H54 (cell line): ENCODE data around the gene CELSR1.
A peak's percentile ranks its signal among the peaks of the same experiment; 100 is the strongest.

Source experiments
- DNase-seq: peaks from one replicate; pipeline ENCODE4 v3.0.0; 2011; ENCODE audit warnings: low spot score, mixed read lengths; ENCODE audit not compliant: insufficient read length
- FAIRE-seq: peaks from 3 replicates; lab custom pipeline; 2011; peaks lifted over from hg19 to GRCh38; lab: Jason Lieb, UNC
- POLR2A ChIP-seq: IDR thresholded peaks from 2 replicates; pipeline ENCODE4 v1.6.1; 2011; ENCODE audit warnings: low read depth, mild to moderate bottlenecking, low read length

The CELSR1 gene

DNA sequence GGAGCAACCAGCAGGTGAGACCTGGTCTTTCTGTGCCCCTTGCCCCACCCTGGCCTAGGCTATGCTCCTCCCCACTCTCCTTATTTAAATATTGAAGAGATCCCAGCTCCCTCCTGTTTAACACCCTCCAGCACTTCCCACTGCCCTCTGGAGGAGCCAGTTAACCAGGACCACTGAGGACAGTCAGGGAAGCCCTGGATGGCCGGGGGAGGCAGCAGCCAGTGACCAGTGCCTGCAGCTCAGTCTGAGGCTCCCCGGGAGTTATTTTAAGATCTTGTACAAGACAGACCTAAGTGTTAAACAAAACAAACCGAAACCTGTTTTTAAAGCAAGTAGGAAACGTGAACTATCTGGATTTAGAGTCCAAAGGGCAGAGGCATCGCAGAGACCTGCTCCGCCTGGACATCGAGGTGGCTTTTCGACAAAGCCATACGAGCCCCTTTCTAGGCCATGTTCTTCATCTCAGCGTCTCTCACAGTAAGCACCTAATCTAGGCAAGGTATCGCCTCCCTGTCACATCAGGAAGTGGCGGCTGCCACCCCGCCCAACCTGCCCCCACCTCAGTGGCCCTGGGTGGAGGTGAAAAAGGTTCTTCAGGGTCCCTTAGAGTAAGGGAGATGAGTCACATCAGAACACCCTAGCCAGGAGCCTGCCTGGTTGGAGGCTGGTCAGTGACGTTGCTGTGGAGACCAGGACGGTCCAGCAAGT lies 166.7 kb downstream of the CELSR1 start:
- DNase-seq (no peak), FAIRE-seq (no peak)
- TF ChIP-seq POLR2A, result no peak

DNA sequence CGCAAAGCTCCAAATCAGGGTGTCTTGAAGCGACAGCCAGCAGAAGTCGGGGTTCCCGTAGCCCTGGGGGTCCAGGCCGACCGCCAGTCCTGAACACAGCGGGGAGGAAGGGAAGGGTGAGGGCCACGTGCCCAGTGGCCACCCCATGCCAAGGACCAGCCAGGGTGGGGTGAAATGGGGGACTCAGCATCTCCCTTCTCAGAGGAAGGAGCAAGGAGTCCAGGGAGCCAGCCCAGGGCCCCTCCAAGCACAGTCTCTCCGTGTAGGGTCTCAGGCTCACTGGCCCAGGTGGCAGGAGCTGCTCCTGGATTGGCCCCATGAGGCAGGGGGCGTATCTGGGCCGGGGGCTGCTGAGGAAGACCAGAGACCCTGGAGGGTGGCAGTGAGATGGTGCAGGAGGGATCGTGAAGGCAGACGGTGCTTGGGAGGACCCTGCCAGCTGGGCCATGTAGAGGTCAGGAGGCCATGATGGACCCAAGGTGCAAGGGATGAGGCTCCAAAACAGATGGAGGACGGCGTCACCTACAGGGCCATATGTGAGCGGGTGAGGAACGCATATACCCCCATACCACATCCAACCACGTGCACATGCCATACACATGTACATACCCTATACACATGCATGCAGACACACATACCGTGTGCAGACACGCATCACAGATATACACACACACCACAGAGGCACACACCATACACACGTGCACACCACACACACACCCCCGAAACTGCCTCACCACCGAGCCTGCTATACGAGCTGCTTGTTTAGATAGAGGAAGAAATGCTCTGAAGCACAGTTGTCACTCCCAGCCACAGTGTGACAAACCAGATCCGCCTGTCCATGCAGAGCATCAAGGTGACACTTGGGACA lies 167.5 kb downstream of the CELSR1 start:
- no peak for TF ChIP-seq POLR2A
- FAIRE-seq, result no peak
- no peak for DNase-seq

DNA sequence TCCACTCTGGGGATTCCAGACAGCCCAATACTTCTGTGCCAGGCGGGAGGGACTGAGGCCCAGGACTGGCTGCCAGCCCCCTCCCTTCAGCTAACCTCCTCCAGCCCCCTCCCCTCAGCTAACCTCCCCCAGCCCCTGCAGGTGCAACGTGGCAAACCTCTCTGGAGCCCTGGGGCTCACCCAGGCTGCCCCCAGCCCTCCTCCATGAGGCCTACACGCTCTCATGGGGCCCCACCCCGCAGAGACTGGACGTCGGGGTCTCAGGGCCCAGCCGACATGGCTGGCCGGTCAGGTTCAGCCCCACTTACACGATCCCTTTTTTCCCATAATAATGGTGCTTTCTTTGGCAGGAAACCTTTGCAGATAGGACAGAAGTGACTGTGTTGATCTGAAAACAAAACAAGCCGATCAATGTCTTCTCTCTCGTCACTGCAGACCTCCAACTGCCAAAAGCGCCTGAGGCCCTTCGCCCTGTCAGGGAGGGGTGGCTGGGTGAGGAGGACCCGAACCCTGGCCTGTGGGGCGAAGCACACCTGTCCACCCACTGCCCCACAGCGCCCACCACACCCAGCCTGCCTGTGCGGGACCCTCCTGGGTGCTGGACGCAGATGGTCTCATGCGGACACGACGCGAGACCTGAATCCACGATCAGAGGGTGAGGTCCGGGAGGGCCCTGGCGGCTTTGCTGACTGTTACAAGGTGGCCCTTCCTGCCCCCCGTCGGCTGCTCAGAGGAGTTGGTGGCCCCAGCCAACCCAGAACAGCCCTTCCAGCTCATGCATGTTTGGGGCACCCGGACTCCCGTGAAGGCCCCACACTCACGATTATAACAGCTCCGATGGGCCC lies 168.3 kb downstream of the CELSR1 start:
- DNase-seq, result no peak
- TF ChIP-seq POLR2A, result no peak
- FAIRE-seq, result no peak

DNA sequence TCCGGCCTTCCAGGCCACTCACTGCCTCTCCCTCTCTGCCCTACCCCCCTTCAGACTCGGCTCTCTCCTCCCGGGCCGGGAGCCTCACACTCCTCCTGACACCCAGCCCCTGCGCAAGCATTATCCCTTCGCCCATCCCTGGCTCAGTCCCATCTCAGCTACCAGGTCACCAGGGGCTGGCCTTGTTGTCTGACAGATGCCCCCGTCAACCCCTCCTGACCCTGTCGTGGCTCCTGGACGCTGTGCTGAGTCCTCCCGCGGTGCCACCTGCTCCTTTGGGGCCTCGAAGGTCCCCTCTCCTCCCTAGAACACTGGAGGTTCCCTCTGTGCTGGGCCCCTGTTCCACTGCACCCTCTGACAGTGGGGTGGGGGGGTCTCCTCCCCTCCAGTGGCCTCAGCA lies 169.0 kb downstream of the CELSR1 start:
- DNase-seq, result no peak
- no peak for FAIRE-seq
- no peak for TF ChIP-seq POLR2A

GRCh38 chr22:46367707-46368191 lies 169.7 kb downstream of the CELSR1 start:
- no peak for FAIRE-seq
- no peak for TF ChIP-seq POLR2A
- DNase-seq, result peak; percentile 83

DNA sequence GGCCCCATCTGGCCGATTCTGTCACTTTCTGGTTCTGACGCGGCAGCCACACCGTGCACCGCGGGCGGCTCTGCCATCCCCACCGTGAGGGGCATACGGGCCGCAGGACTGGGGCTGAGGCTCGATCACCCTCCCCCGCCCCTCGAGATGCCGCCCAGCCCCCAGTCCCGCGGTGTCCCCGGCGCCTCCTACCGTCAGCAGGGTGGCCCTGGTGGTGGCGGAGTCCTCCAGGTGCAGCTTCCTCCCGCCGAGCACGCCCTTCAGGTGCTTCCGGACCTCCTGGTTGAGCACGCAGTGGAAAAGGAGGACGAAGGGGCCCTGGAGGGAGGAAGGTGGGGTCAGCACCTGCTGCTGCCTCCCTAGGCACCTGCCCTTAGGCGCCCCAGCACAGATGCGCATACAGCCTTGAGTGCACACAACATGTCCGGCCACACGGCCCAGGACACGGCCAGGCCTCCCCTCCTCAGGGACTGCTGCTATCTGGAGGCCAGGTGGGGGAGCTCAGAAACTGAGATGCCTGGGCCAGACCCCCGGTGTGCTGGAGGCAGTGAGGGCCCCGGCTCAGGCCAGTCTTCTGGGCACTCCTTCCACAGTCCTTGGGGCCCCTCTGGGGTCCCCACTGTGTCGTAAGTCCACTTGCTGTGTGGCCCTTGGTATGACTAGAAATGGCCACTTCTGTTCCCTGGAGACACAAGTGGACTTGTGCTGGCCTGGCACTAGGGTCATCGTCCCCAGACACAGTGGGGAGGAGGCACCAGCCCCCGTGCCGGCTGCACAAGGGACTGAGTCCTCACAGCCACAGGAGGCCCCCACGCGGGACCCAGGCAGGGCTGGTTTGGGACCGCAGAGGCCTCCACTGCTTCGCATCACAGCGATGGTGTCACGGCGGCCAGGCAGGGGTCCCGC lies 170.4 kb downstream of the CELSR1 start:
- DNase-seq (no peak), FAIRE-seq (no peak)
- TF ChIP-seq POLR2A, result no peak

DNA sequence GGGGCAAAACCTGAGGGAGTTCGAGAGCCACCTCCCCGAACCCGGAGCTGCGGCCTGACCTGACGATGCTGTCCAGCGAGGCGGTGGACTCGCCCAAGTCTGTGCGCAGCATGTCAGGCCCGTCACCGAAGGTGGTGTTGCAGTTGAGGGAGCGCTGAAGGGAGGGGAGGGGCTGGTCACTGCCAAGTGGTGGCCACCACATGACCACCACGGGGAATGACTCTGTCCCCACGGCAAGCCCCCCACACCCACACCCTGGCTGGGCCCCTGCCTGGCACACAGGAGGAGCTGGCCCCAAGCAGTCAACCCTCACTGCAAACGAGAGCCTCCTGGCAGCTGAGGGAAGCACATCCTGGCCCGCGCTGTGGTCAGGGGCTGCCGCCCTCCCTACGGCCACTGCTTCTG lies 171.1 kb downstream of the CELSR1 start:
- DNase-seq (no peak), FAIRE-seq (no peak)
- no peak for TF ChIP-seq POLR2A

DNA sequence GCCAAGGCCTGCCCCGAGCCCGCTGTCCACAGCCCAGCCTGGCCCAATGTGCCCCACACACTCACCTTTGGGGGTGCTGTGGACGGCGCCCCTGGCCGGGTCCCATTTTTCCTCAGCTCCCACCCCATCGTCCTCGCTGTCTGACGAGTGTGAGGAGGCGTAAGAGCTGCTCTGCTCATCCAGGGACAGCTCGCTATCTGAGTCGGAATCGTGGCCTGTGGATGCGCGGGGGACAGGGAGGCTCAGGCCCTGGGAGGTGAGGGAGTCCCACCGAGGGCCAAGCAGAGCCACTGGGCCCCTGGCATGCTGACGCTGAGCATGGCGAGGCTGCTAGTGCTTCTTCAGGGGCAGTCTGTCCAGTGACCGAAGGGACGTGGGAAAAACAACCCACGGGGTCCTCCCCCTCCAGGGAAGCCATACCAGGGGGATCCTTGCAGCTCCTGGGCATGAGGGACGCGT lies 172.2 kb downstream of the CELSR1 start:
- TF ChIP-seq POLR2A, result no peak
- FAIRE-seq (no peak), DNase-seq (no peak)

GRCh38 chr22:46364341-46365165 lies 172.9 kb downstream of the CELSR1 start:
- TF ChIP-seq POLR2A, result no peak
- DNase-seq (no peak), FAIRE-seq (no peak)

DNA sequence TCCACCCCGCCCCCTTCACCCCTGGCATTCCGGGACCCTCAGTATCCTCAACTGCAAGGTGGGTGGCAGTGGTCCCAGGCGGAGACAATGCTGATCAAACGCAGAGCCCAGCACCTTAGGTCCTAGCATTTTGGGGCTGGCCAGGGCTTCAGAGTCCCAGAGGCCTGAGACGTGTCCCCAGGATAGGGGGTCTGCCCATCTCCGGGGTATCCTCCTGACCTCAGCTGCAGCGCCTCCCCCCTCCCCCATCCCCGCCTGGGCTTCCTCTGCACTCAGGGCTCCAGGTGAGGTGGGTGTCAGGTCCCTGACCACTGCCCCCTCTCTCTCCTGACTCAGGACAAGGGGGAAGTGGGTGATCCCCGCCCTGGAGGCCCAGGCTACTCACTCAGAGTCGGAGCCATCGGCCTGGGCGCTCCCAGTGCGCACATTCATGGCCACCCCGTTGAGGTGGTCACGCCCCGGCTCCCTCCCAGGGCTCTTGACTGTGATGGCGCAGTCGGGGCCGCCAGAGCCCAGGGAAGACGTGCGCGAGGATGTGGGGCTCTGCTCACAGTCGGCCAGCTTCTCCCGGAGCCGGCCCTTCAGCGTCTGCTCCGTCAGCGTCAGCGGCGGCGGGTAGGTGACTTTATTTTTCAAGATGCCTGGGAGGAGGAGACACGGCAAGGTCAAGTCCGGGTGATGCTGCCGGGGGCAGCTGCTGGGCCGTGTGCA lies 173.7 kb downstream of the CELSR1 start:
- no peak for FAIRE-seq
- no peak for DNase-seq
- no peak for TF ChIP-seq POLR2A

DNA sequence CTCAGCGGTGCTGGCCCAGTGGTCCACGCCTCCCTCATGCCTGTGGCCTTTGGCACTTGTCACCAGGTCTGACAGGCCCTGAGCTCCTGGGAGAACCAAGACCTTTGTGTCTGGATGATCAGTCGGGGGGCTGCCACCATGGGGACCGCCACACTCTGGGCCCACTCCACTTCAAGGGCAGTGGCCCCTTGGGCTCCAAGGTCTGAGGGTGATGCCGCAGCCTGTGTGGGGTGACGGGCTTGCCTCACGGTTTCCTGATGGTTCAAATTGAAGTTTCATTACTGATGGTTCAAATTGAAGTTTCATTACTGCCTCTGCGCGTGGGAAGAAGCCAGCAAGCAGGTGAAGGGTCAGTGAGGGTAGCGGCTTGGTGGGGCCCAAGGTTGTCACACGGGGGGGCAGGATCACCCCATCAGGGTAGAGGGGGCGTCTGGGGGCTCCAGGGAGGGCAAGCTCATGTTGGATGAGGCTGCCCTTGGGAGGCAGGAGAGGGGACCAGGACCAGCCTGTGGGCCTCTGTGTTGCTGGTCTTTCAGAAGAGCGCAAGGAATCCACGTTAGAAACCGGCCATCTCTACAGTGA lies 174.4 kb downstream of the CELSR1 start:
- no peak for TF ChIP-seq POLR2A
- DNase-seq (no peak), FAIRE-seq (no peak)
